GM12878 (cell line): ENCODE results near the gene HOXC9. TPM values are rescaled to one million over a fixed set of nuclear protein-coding genes. Genes with fewer than 3 reads are reported as not detected.

Experiments used
- ATAC-seq: fragments of 200-7000 bp; cut with Tn5 transposase; 3 replicates; pipeline ENCODE4 v1.9.1; 2020; ENCODE audit warnings: mild to moderate bottlenecking, moderate library complexity
- BruUV-seq: library from RNA; stranded (reverse); fragments of 400-500 nt; replicated peaks from 2 replicates; lab custom pipeline; 2021; lab: Mats Ljungman, UMichigan
- CTCF ChIA-PET: fragments of 300-600 bp; sonication (Branson Sonifier 250); formaldehyde crosslinking; extraction: SDS; loops from one replicate; lab custom pipeline; 2021; ENCODE audit warnings: inconsistent platforms; lab: Yijun Ruan, JAX
- POLR2A ChIA-PET: fragments of 350-600 bp; formaldehyde crosslinking; extraction: SDS; loops from one replicate; lab custom pipeline; 2021; ENCODE audit warnings: inconsistent platforms; lab: Charles Lee
- RAD21 ChIA-PET: fragments of 300-600 bp; sonication (Branson Sonifier 250); formaldehyde crosslinking; loops from one replicate; lab custom pipeline; 2023; ENCODE audit warnings: antibody characterized with exemption; ENCODE audit not compliant: unreplicated experiment; lab: Charles Lee
- SMC1A ChIA-PET: fragments of 300-600 bp; sonication (Branson Sonifier 250); formaldehyde crosslinking; loops from one replicate; lab custom pipeline; 2023; ENCODE audit not compliant: unreplicated experiment, uncharacterized antibody; lab: Charles Lee
- DNase-seq: peaks from one replicate; pipeline ENCODE4 v3.0.0-alpha.2; 2011; ENCODE audit warnings: low read depth, low spot score
- FAIRE-seq: peaks from 3 replicates; lab custom pipeline; 2011; peaks lifted over from hg19 to GRCh38; lab: Jason Lieb, UNC
- H2AFZ ChIP-seq: 2 replicates; pipeline ENCODE4 v1.6.0; 2011; ENCODE audit warnings: low read depth, low read length, control low read depth; ENCODE audit not compliant: control insufficient read depth
- H3K27ac ChIP-seq: 2 replicates; pipeline ENCODE4 v1.5.1; 2011; ENCODE audit warnings: control low read depth; ENCODE audit not compliant: control insufficient read depth, insufficient read depth
- H3K27me3 ChIP-seq, 2 experiments: replicated peaks in 1 of 2; 2 replicates each; pipeline versions ENCODE4 v1.6.0 to v1.6.1; 2011; ENCODE audit warnings: low read length in 1 of 2; ENCODE audit not compliant: control insufficient read depth in 2 of 2, insufficient read depth in 2 of 2
- H3K36me3 ChIP-seq, 2 experiments: 2 replicates each; pipeline ENCODE4 v1.5.1; 2011; ENCODE audit warnings: low read length in 1 of 2; ENCODE audit not compliant: control insufficient read depth in 2 of 2, insufficient read depth in 2 of 2
- H3K4me1 ChIP-seq: 2 replicates; pipeline ENCODE4 v1.6.1; 2011; ENCODE audit warnings: mild to moderate bottlenecking, low read length, moderate library complexity, mixed read lengths; ENCODE audit not compliant: control insufficient read depth, insufficient read depth
- H3K4me2 ChIP-seq: 2 replicates; pipeline ENCODE4 v1.6.0; 2011; ENCODE audit warnings: control low read depth; ENCODE audit not compliant: control insufficient read depth, insufficient read depth
- H3K4me3 ChIP-seq: fragments of 200-600 bp; sonication (generic); 2 replicates; pipeline ENCODE4 v1.5.1; 2016
- H3K79me2 ChIP-seq: 2 replicates; pipeline ENCODE4 v1.6.0; 2011; ENCODE audit warnings: low read length; ENCODE audit not compliant: control insufficient read depth, insufficient read depth
- H3K9ac ChIP-seq: 2 replicates; pipeline ENCODE4 v1.8.0; 2011; ENCODE audit warnings: low read length, control low read depth, mixed read lengths; ENCODE audit not compliant: control insufficient read depth, insufficient read depth
- H3K9me3 ChIP-seq: replicated peaks from 3 replicates; pipeline ENCODE4 v1.5.1; 2011; ENCODE audit warnings: mild to moderate bottlenecking, low read length; ENCODE audit not compliant: control insufficient read depth, insufficient read depth
- H4K20me1 ChIP-seq: 2 replicates; pipeline ENCODE4 v1.6.0; 2011; ENCODE audit not compliant: control insufficient read depth, insufficient read depth
- BRCA1 ChIP-seq: IDR thresholded peaks from 2 replicates; pipeline ENCODE4 v1.6.1; 2011; ENCODE audit warnings: low read depth, low read length, improper control_type of control experiment
- CBFB ChIP-seq: IDR thresholded peaks from 2 replicates; pipeline ENCODE4 v1.6.1; 2016; ENCODE audit warnings: antibody characterized with exemption, low read depth
- CBX5 ChIP-seq: sonication (generic); IDR thresholded peaks from 2 replicates; pipeline ENCODE4 v1.6.1; 2016; ENCODE audit warnings: low read depth, moderate library complexity, mild to moderate bottlenecking, inconsistent platforms
- CHD4 ChIP-seq: fragments of 200-600 bp; sonication (generic); IDR thresholded peaks from 2 replicates; pipeline ENCODE4 v1.6.1; 2016; ENCODE audit warnings: mild to moderate bottlenecking
- EZH2 ChIP-seq: IDR thresholded peaks from 2 replicates; pipeline ENCODE4 v1.6.1; 2012; ENCODE audit warnings: low read depth, mild to moderate bottlenecking, control low read depth, inconsistent platforms, low read length, borderline replicate concordance; ENCODE audit not compliant: control insufficient read depth
- HDAC2 ChIP-seq: fragments of 200-600 bp; sonication (generic); IDR thresholded peaks from 2 replicates; pipeline ENCODE4 v1.6.1; 2017
- JUNB ChIP-seq: IDR thresholded peaks from 2 replicates; pipeline ENCODE4 v1.6.1; 2016; ENCODE audit warnings: antibody characterized with exemption, mild to moderate bottlenecking
- MXI1 ChIP-seq: fragments of 150-350 bp; IDR thresholded peaks from 2 replicates; pipeline ENCODE4 v1.6.1; 2011; ENCODE audit warnings: low read depth, mild to moderate bottlenecking, inconsistent platforms, low read length, improper control_type of control experiment
- NKRF ChIP-seq: fragments of 450-650 bp; conservative IDR thresholded peaks from 2 replicates; pipeline ENCODE4 v1.6.1; 2017; ENCODE audit warnings: mild to moderate bottlenecking, moderate library complexity
- RAD21 ChIP-seq: IDR thresholded peaks from 2 replicates; pipeline ENCODE4 v1.6.1; 2011; ENCODE audit warnings: mild to moderate bottlenecking, low read depth, low read length, moderate library complexity; ENCODE audit not compliant: insufficient read depth
- SIN3A ChIP-seq: IDR thresholded peaks from 2 replicates; pipeline ENCODE4 v1.6.1; 2012; ENCODE audit warnings: low read depth, low read length, improper control_type of control experiment
- SIX5 ChIP-seq: IDR thresholded peaks from 2 replicates; pipeline ENCODE4 v1.6.1; 2011; ENCODE audit warnings: mild to moderate bottlenecking, low read depth, low read length, moderate library complexity; ENCODE audit not compliant: severe bottlenecking
- SREBF1 ChIP-seq: IDR thresholded peaks from 2 replicates; pipeline ENCODE4 v1.6.1; 2012; ENCODE audit warnings: mild to moderate bottlenecking, low read length
- ZNF274 ChIP-seq: IDR thresholded peaks from one replicate; pipeline ENCODE4 v1.8.0; 2011; ENCODE audit not compliant: insufficient read length, insufficient read depth
- WGBS: methylation state at CpG from one replicate; pipeline ENCODE4 v1.1.6; 2016; ENCODE audit warnings: low lambda C conversion rate; ENCODE audit not compliant: insufficient replicate concordance, insufficient coverage; ENCODE audit errors: missing lambda C conversion rate; 5-methylcytosine and 5-hydroxymethylcytosine counted together
- in situ Hi-C: fragments of 300-500 bp; cut with MboI; formaldehyde crosslinking; loops from 9 replicates; pipeline ENCODE4 v1.14.3; 2018; ENCODE audit warnings: mixed read lengths
- intact Hi-C: fragments of 100-400 bp; cut with micrococcal nuclease; formaldehyde crosslinking; loops from one replicate; pipeline ENCODE4 v1.14.2; 2022; ENCODE audit not compliant: unreplicated experiment
- polyA plus RNA-seq, 11 experiments: library from polyadenylated mRNA; depleted of rRNA in 4 of 11; unstranded in 6 of 11; stranded (reverse) in 5 of 11; fragments of >200 nt; fragmentation: Nextera tagmentation in 4 of 11; fragmentation: Illumina TruSeq in 1 of 11; extraction: Ambion mirVana in 4 of 11; extraction: Trizol in 1 of 11; gene quantifications; 1 replicate in 1 of 11; 2 replicates in 10 of 11; pipeline versions ENCODE4 v1.2.1 to v1.2.3, GENCODE V29; 2011 to 2016; ENCODE audit warnings: inconsistent platforms in 2 of 11, missing spikeins in 2 of 11, low read depth in 1 of 11
- total RNA-seq, 4 experiments: library from RNA; depleted of rRNA in 3 of 4; stranded (reverse); fragments of >200 nt in 3 of 4; fragmentation: Illumina TruSeq in 1 of 4; extraction: Trizol in 1 of 4; gene quantifications; 2 replicates each; pipeline versions ENCODE4 v1.2.1 to v1.2.3, GENCODE V29; 2013 to 2021
- TF ChIP-seq, protein P1 (sequence below): fragments of 450-650 bp; IDR thresholded peaks from 2 replicates; pipeline ENCODE4 v1.6.1; 2016; ENCODE audit warnings: mild to moderate bottlenecking
- TF ChIP-seq, protein P2 (sequence below): IDR thresholded peaks from 2 replicates; pipeline ENCODE4 v1.6.1; 2012; ENCODE audit warnings: improper control_type of control experiment, low read depth, low read length; ENCODE audit not compliant: insufficient replicate concordance

Gene HOXC9
- total and polyA plus RNA-seq, 10 of the 15 experiments (the other 5 are each of a cell fraction or from before 2014, with no cell fraction given): not detected

GRCh38 chr12:54035568-54036264, 35.8 kb downstream of the HOXC9 start:
- Histone ChIP-seq H3K9me3 (no peaks in the 10 kb centered on the region; the same call in 2 of the 3 replicates), H3K79me2 (no peaks in the 10 kb centered on the region), H2AFZ (no peak overlapping the region), H3K4me3 (no peak overlapping the region), H4K20me1 (no peaks in the 10 kb centered on the region), H3K9ac (no peak overlapping the region), H3K27ac (no peak overlapping the region), H3K36me3 (no peaks in the 10 kb centered on the region), H3K4me1 (peaks cover 9% of the 10 kb centered on the region; the same call in 1 of the 2 replicates), H3K27me3 (peaks cover 3 to 25% of the 10 kb centered on the region in 2 experiments), H3K4me2 (no peak overlapping the region)
- SMC1A ChIA-PET: interaction anchor here (0.6 to 5.5 kb wide), 6 partner anchors 13 to 166 kb away, joined by 3 to 126 read pairs (median 4); partner anchors contain the start of gene SMUG1
- CTCF ChIA-PET: interaction anchor here (0.7 to 7.9 kb wide), 8 partner anchors 9 to 179 kb away, joined by 3 to 86 read pairs (median 8); partner anchors contain the start of genes HOXC4 and SMUG1
- DNase-seq (no peak), ATAC-seq (no peak), FAIRE-seq (no peak)
- in situ Hi-C loops: no loop called here
- RAD21 ChIA-PET: interaction anchor here (0.9 to 12.6 kb wide), 3 partner anchors 13 to 155 kb away, joined by 3 to 222 read pairs (median 3); partner anchors contain the start of gene SMUG1
- intact Hi-C loops: no loop called here
- WGBS: 60% methylated on average over 6 of the region's 6 CpGs
- no TSS peak for BruUV-seq
- POLR2A ChIA-PET: interaction anchor here (1.0 to 1.5 kb wide), 3 partner anchors 14 to 18 kb away, joined by 3 read pairs; no protein-coding TSS in a partner anchor
- no peak for TF ChIP-seq NKRF
- TF ChIP-seq BRCA1: no peak
- TF ChIP-seq MXI1: no peak
- TF ChIP-seq SIX5: no peak
- TF ChIP-seq CBFB: no peak
- TF ChIP-seq, protein P1, sequence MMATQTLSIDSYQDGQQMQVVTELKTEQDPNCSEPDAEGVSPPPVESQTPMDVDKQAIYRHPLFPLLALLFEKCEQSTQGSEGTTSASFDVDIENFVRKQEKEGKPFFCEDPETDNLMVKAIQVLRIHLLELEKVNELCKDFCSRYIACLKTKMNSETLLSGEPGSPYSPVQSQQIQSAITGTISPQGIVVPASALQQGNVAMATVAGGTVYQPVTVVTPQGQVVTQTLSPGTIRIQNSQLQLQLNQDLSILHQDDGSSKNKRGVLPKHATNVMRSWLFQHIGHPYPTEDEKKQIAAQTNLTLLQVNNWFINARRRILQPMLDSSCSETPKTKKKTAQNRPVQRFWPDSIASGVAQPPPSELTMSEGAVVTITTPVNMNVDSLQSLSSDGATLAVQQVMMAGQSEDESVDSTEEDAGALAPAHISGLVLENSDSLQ: no peak
- no peak for TF ChIP-seq RAD21
- TF ChIP-seq CBX5: no peak
- TF ChIP-seq EZH2: no peak
- no peak for TF ChIP-seq JUNB
- TF ChIP-seq, protein P2, sequence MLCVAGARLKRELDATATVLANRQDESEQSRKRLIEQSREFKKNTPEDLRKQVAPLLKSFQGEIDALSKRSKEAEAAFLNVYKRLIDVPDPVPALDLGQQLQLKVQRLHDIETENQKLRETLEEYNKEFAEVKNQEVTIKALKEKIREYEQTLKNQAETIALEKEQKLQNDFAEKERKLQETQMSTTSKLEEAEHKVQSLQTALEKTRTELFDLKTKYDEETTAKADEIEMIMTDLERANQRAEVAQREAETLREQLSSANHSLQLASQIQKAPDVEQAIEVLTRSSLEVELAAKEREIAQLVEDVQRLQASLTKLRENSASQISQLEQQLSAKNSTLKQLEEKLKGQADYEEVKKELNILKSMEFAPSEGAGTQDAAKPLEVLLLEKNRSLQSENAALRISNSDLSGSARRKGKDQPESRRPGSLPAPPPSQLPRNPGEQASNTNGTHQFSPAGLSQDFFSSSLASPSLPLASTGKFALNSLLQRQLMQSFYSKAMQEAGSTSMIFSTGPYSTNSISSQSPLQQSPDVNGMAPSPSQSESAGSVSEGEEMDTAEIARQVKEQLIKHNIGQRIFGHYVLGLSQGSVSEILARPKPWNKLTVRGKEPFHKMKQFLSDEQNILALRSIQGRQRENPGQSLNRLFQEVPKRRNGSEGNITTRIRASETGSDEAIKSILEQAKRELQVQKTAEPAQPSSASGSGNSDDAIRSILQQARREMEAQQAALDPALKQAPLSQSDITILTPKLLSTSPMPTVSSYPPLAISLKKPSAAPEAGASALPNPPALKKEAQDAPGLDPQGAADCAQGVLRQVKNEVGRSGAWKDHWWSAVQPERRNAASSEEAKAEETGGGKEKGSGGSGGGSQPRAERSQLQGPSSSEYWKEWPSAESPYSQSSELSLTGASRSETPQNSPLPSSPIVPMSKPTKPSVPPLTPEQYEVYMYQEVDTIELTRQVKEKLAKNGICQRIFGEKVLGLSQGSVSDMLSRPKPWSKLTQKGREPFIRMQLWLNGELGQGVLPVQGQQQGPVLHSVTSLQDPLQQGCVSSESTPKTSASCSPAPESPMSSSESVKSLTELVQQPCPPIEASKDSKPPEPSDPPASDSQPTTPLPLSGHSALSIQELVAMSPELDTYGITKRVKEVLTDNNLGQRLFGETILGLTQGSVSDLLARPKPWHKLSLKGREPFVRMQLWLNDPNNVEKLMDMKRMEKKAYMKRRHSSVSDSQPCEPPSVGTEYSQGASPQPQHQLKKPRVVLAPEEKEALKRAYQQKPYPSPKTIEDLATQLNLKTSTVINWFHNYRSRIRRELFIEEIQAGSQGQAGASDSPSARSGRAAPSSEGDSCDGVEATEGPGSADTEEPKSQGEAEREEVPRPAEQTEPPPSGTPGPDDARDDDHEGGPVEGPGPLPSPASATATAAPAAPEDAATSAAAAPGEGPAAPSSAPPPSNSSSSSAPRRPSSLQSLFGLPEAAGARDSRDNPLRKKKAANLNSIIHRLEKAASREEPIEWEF: no peak
- no peak for TF ChIP-seq CHD4
- TF ChIP-seq SIN3A: no peak
- TF ChIP-seq ZNF274: no peak
- no peak for TF ChIP-seq HDAC2
- no peak for TF ChIP-seq SREBF1
